Measurements from ENCODE around the gene SGMS1.
A peak's percentile ranks its signal among the peaks of the same experiment; 100 is the strongest.

Gene SGMS1

DNA sequence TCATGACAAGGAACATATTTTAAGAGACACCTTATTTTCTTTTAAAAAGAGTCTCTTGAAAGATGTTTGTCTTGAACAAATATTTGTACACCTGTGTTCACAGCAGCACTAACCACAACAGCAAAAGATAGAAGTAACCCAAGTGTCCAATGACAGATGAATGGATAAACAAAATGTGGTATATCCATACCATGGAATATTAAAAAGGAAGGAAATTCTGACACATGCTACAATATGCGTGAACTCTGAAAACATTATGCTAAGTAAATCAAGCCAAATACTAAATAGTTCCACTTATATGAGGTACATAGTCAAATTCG lies 17.8 kb downstream of the SGMS1 start:
- no peak for DNase-seq

DNA sequence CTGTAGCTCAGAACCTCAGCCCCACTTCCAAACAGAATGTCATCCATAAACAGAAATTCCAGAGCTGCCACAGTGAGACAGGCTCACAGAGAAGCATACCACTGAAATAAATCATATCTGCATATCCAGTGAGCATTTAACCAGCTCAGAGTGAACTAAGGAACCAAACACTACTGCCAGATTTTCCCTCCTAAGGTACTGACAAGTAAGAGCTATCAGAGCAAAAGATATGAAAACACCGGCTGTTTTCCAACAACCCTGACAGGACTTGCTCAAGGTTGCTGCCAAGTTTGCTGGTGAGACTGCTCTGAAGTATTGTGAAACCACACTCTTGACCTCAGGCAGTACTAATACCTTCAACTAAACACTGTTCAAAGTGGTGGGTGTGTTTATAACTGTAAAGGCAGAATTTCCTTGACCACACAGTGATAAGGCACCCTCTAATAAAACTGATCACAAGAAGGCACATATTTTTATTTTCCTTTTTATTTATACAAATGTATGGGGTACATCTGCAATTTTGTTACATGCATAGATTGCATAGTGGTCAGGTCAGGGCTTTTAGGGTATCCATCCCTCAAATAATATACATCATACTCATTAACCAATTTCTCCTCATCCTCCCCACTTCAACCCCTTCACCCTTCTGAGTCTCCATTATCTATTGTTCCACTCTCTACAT lies 18.3 kb downstream of the SGMS1 start:
- peak; percentile 30 for DNase-seq

DNA sequence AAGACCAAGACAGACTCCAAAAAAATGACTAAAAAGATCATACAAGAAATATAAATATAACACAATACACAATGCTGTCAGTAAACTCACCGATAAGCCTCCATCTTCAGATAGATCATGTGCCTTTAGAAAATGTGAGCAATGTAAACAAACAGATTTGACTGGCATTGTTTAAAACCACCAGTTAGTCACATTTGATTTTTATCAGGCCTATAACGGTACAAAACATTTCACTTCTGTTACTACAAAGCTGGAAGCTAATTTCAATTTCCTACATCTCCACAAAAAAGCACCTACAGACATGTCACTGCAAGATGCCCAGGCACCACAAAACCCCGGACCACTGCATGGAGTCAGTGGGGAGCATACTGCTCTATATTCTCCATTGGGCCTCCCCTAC lies 18.9 kb downstream of the SGMS1 start:
- no peak for DNase-seq

GRCh38 chr10:50604049-50604640 lies 19.6 kb downstream of the SGMS1 start:
- no peak for DNase-seq

- no peak for DNase-seq
Measured at GRCh38 chr10:50603151-50603850, 20.5 kb downstream of the SGMS1 start.

GRCh38 chr10:50601974-50602373 lies 21.8 kb downstream of the SGMS1 start:
- DNase-seq, result no peak

DNA sequence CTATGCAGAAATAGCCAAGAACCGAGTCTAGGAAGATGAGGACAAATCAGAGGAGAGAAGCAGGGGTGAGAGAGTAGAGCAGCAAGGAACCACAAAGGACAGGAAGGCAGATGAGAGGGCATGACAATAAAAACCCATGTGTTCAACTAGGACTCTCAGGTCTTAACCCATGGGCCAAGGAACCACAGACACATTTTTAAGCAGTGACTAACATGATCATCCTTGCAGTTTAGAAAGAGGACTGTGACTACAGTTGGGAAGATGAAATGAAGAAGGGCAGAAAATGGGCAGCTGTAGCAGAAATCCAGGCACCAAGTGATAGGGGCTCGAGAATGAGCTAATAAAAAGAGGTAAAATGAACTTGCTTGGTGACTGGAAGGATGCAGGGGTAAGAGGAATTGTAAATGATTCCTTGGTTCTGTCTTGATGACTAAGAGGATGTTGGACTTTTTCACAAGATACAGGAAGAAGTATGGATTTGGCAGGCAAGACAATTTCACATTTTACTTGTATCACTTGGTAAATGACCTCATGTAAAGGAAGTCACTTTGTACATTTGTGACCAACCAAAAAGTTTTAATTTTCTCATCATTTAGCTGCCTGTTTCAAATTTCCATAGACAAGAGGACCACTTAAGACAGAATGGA lies 22.8 kb downstream of the SGMS1 start:
- DNase-seq, result no peak

- no peak for DNase-seq
Measured at GRCh38 chr10:50600286-50600685, 23.5 kb downstream of the SGMS1 start.

- DNase-seq, result no peak
Measured at GRCh38 chr10:50596897-50597296, 26.9 kb downstream of the SGMS1 start.

DNA sequence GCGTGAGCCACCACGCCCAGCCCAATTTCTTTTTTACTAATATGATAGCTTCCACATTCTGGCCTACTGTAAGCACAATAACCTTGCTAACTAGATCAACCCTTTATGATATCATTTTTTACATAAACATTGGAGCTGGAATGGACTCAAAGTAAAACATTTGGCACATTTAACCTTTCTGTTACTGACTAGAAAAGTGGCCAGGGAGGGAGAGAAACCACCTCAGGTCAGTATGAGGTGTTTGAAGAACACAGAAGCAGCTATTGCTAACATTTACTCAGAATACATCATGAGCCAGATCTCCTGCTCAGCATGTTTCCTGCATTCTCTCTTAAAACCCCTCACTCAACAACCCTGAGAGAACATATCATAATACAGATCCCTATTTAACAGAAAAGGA lies 27.3 kb downstream of the SGMS1 start:
- DNase-seq, result no peak

- DNase-seq, result no peak
Measured at GRCh38 chr10:50595785-50596184, 28.0 kb downstream of the SGMS1 start.

DNA sequence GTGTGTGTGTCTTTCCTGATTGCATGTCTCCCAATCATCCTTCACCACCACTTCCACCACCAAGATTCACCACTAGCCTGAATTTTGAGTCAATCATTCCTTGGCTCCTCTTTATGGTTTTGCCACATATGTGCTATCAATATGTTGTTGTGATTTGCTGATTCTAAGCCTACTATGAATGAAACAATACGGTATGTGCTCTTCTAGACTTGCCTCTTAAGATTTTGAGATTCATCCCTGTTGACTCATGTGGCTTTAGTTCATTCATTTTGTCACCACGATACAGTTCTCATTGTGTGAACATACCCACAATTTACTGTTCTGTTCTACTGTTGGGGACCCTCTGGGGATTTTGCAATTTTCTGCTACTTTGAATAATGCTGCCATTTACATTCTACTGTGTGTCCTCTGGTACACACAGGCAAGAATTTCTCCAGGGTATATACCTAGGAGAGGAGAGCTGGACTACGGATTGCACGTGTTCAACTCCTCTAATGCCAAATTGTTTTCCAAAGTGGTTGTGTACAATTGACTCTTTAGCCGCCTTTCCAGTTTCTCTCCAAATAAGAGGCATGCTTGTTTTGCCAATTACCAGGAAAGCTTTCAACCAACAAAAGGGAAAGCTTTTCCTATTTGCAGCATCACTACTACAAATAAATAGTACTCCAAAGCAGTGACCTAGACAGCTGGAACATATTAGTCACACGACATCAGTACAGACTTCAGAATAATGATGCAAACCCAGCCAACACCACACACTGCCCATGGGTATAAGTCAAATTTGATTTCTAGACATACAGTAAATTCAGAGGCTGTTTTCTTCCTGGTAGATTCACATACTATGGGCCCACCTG lies 30.0 kb downstream of the SGMS1 start:
- DNase-seq, result no peak

- no peak for DNase-seq
Measured at GRCh38 chr10:50592961-50593418, 30.8 kb downstream of the SGMS1 start.

GRCh38 chr10:50590935-50591334 lies 32.8 kb downstream of the SGMS1 start:
- DNase-seq, result no peak

DNA sequence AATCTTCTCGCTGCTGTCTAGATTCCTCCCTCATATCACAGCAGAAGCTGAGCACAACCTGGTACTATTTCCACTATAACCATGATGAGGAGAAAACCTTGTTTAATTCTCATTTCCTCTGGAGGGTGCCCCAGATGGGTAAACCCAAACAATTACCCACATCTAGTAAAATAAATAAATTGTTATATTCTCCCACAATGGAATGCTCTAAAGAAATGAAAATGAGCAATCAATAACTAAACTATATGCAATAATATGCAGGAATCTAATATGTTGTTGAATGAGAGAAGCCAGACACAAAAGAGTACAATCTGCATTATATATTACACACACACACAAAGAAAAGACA lies 37.0 kb downstream of the SGMS1 start:
- no peak for DNase-seq

GRCh38 chr10:50585921-50586739 lies 37.6 kb downstream of the SGMS1 start:
- no peak for DNase-seq

DNA sequence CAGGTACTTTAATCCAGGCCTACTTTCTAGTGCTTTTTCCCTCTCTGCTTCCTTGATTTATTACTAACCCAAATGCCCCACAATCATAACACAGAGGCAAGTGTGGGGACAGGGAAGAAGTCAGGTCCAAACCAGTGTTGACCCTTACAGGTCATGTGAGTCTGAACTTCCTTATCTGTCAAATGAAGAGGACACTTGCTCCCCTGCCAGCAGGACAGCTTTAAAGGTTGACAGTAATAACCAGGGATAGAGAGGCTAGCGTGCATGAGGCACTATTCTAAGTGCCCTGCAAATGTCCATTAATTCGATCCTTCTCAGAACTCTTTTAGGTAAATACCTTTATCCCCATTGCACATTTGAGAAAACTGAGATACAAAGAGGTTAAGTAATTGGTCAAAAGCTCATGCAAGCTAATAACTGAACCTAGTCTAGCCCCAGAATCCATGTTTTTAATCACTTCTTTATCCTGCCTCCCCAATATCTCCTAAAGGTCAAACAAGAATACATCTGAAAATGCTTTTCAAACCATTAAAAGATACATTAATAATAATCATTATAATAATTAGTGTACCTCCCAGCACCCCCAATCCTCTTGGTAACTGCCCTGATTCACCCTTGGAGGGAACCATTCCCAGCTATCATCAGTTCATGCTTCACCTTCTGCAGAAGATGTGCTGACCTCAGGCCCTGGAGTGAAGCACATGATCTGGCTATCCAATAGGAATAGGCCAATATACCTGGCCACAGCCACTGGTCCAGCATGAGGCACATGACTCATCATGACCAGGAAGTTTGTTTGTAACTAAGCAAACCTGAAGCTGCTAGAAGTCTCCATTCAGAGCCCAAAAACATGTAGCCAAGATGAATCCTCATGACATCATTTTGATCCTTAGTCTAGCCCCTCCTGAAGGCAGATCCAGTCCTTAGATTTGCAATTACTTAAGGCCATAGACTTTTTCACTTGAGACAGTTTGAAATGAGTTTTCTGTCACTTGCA lies 40.7 kb downstream of the SGMS1 start:
- no peak for DNase-seq

GRCh38 chr10:50582046-50582445 lies 41.7 kb downstream of the SGMS1 start:
- DNase-seq, result no peak

DNA sequence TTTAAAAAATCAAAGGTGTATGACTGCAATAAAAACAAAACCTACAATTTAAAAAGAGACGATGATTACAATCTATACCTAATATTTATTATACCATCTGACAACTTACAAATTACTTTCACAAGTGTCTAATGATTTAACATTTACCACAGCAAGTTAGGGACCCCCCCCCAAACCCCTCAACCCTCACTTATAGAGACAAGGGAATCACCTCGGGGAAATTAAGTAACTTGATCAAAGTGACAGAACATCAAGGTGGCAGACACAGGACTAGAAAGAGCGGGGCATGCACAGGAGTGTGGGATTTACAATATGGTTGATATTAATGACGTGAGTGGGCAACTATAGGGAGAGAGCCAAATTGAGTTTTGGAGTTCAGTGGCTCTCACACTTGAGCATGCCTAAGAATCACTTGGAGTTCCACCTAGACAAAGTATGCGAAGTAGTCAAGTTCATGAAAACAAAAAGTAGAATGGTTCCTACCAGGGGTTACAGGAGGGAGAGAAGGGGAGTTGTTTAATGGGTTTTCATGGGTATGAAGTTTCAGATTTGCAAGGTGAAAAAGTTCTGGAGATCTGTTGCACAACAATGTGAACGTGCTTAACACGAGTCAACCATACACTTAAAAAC lies 43.4 kb downstream of the SGMS1 start:
- DNase-seq, result no peak

Data from RPMI8226 (cell line).